Transverse colon (tissue), 4 donors: ENCODE data around the gene TICAM2.

Source experiments
- CTCF ChIP-seq, 5 experiments: fragments of 200-600 bp in 3 of 5; fragments of 450-650 bp in 2 of 5; sonication (generic) in 3 of 5; IDR thresholded peaks; 1 replicate in 2 of 5; 2 replicates in 3 of 5; pipeline ENCODE4 v1.5.1; 2016 to 2017; ENCODE audit warnings: antibody characterized with exemption in 5 of 5, inconsistent platforms in 3 of 5, mild to moderate bottlenecking in 2 of 5, moderate library complexity in 1 of 5
- EP300 ChIP-seq: sonication (generic); formaldehyde crosslinking; IDR thresholded peaks from one replicate; pipeline ENCODE4 v1.6.1; 2017; ENCODE audit warnings: antibody characterized with exemption, low read depth
- POLR2A ChIP-seq: fragments of 450-650 bp; IDR thresholded peaks from one replicate; pipeline ENCODE4 v1.6.1; 2016; ENCODE audit warnings: antibody characterized with exemption, mild to moderate bottlenecking, moderate library complexity
- POLR2AphosphoS5 ChIP-seq, 3 donors: sonication (generic); formaldehyde crosslinking; IDR thresholded peaks; one replicate each; pipeline ENCODE4 v1.6.1; 2016; ENCODE audit warnings: antibody characterized with exemption in 3 of 3

GRCh38 chr5:115627295-115627865 is 25.1 kb upstream of the TICAM2 start:
- TF ChIP-seq CTCF (IDR thresholded peaks at IDR 0.05) (no peak), POLR2AphosphoS5 (IDR thresholded peaks at IDR 0.05) (no peak), POLR2A (no peak), EP300 (no peak)
